Thyroid gland (tissue), 4 donors: ENCODE data around the gene PDE1C.

ENCODE experiments used
- POLR2A ChIP-seq, 2 donors: fragments of 450-650 bp; IDR thresholded peaks; one replicate each; pipeline ENCODE4 v1.6.1; 2017; ENCODE audit warnings: antibody characterized with exemption in 2 of 2, mild to moderate bottlenecking in 2 of 2, moderate library complexity in 1 of 2
- TF ChIP-seq, protein P1 (sequence below), 6 experiments: fragments of 200-600 bp in 3 of 6; fragments of 450-650 bp in 3 of 6; sonication (generic) in 3 of 6; IDR thresholded peaks; one replicate each; pipeline ENCODE4 v1.5.1; 2016 to 2019; ENCODE audit warnings: antibody characterized with exemption in 6 of 6, mild to moderate bottlenecking in 2 of 6, inconsistent platforms in 1 of 6, moderate library complexity in 1 of 6

DNA sequence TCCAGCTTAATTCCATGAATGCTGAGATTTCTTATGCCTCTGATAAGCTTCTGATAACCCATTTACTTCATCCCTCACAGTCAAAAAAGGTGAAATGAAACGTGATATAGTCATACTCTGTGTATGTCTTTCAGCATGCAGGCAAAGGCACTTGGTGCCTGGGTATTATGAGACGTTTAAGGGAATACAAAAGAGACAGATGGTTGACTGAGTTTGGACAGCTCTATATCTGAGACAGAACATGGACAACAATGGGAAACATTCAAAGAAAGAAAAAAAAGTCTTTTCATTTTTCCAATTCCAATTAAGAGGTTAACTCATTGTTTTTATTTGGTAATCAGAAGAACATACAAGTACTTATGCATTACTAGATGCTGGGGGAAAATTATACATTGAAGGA lies 287.0 kb downstream of the PDE1C start:
- TF ChIP-seq POLR2A (IDR thresholded peaks at IDR 0.05) = no peak
- TF ChIP-seq, protein P1, sequence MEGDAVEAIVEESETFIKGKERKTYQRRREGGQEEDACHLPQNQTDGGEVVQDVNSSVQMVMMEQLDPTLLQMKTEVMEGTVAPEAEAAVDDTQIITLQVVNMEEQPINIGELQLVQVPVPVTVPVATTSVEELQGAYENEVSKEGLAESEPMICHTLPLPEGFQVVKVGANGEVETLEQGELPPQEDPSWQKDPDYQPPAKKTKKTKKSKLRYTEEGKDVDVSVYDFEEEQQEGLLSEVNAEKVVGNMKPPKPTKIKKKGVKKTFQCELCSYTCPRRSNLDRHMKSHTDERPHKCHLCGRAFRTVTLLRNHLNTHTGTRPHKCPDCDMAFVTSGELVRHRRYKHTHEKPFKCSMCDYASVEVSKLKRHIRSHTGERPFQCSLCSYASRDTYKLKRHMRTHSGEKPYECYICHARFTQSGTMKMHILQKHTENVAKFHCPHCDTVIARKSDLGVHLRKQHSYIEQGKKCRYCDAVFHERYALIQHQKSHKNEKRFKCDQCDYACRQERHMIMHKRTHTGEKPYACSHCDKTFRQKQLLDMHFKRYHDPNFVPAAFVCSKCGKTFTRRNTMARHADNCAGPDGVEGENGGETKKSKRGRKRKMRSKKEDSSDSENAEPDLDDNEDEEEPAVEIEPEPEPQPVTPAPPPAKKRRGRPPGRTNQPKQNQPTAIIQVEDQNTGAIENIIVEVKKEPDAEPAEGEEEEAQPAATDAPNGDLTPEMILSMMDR (IDR thresholded peaks at IDR 0.05) = no peak
